Measurements from ENCODE around the gene CRB1. TPM values are rescaled to one million over a fixed set of nuclear protein-coding genes. Genes with fewer than 3 reads are reported as not detected.
A peak's percentile ranks its signal among the peaks of the same experiment; 100 is the strongest.

Gene CRB1
- total RNA-seq, 1 experiment from 2014 or later = not detected

- no peaks in the 10 kb centered on the region for H3K36me3 ChIP-seq (ENCODE audit: low read depth)
- no peaks in the 10 kb centered on the region for H3K4me1 ChIP-seq (replicated peaks; ENCODE audit: insufficient read depth)
- no peak overlapping the region for H3K4me3 ChIP-seq
- H4K20me1 ChIP-seq (ENCODE audit: insufficient read depth) = no peaks in the 10 kb centered on the region
- H3K9me2 ChIP-seq (ENCODE audit: insufficient read depth) = no peaks in the 10 kb centered on the region
- no TSS peak for BruUV-seq (replicated peaks)
- POLR2A ChIA-PET (ENCODE audit: unreplicated experiment) = no interaction called here
- intact Hi-C loops (cut with micrococcal nuclease; ENCODE audit: unreplicated experiment) = loop anchor here (10.0 kb wide), 1 partner anchor 627 kb away; no protein-coding TSS in a partner anchor
- H3K9me3 ChIP-seq (ENCODE audit: insufficient read depth, low read depth) = no peaks in the 10 kb centered on the region
- DNase-seq = no peak
- H3F3A ChIP-seq (ENCODE audit: insufficient read depth, low read depth) = no peaks in the 10 kb centered on the region
- H2AFZ ChIP-seq = no peak overlapping the region
- H3K4me2 ChIP-seq = no peak overlapping the region
- H3K27me3 ChIP-seq (ENCODE audit: insufficient read depth, low read depth) = no peaks in the 10 kb centered on the region
- CTCF ChIA-PET = no interaction called here
- no peak overlapping the region for H3K27ac ChIP-seq
- no peaks in the 10 kb centered on the region for H3K79me2 ChIP-seq (ENCODE audit: low read depth)
- TF ChIP-seq EZH2 (IDR thresholded peaks at IDR 0.05; ENCODE audit: low read depth) (no peak), CTCF (conservative IDR thresholded peaks at IDR 0.05) (no peak)
Measured at GRCh38 chr1:197351821-197352440, 83.9 kb downstream of the CRB1 start.

- no peaks in the 10 kb centered on the region for H3K36me3 ChIP-seq (ENCODE audit: low read depth)
- no peaks in the 10 kb centered on the region for H3K27me3 ChIP-seq (ENCODE audit: insufficient read depth, low read depth)
- intact Hi-C loops (cut with micrococcal nuclease; ENCODE audit: unreplicated experiment) = loop anchor here (5.0 to 10.0 kb wide), 2 partner anchors 613 to 631 kb away; no protein-coding TSS in a partner anchor
- ChIA-PET CTCF (interaction anchor here (0.6 kb wide), 1 partner anchor 152 kb away, joined by 3 read pairs; no protein-coding TSS in a partner anchor), POLR2A (ENCODE audit: unreplicated experiment) (no interaction called here)
- no peak for DNase-seq
- H3K4me1 ChIP-seq (replicated peaks; ENCODE audit: insufficient read depth) = no peaks in the 10 kb centered on the region
- TF ChIP-seq EZH2 (IDR thresholded peaks at IDR 0.05; ENCODE audit: low read depth) (no peak), CTCF (conservative IDR thresholded peaks at IDR 0.05) (no peak)
- no peak overlapping the region for H2AFZ ChIP-seq
- no peak overlapping the region for H3K4me2 ChIP-seq
- no peaks in the 10 kb centered on the region for H3K79me2 ChIP-seq (ENCODE audit: low read depth)
- H3K27ac ChIP-seq = no peak overlapping the region
- no peaks in the 10 kb centered on the region for H4K20me1 ChIP-seq (ENCODE audit: insufficient read depth)
- BruUV-seq (replicated peaks) = no TSS peak
- no peaks in the 10 kb centered on the region for H3K9me3 ChIP-seq (ENCODE audit: insufficient read depth, low read depth)
- H3K9me2 ChIP-seq (ENCODE audit: insufficient read depth) = no peaks in the 10 kb centered on the region
- no peak overlapping the region for H3K4me3 ChIP-seq
- H3F3A ChIP-seq (ENCODE audit: insufficient read depth, low read depth) = no peaks in the 10 kb centered on the region
Measured at GRCh38 chr1:197355248-197355995, 87.4 kb downstream of the CRB1 start.

GRCh38 chr1:197356723-197357533 lies 88.9 kb downstream of the CRB1 start:
- peak; percentile 21 to 41 for DNase-seq
- no peaks in the 10 kb centered on the region for H3K27me3 ChIP-seq (ENCODE audit: insufficient read depth, low read depth)
- CTCF ChIA-PET = interaction anchor here (0.6 to 1.4 kb wide), 4 partner anchors 9 to 178 kb away, joined by 3 to 12 read pairs (median 4); no protein-coding TSS in a partner anchor
- no peak overlapping the region; the same call in 1 of the 2 replicates for H2AFZ ChIP-seq
- no peak overlapping the region for H3K4me2 ChIP-seq
- intact Hi-C loops (cut with micrococcal nuclease; ENCODE audit: unreplicated experiment) = loop anchor here (1.0 to 10.0 kb wide), 3 partner anchors 177 to 632 kb away; no protein-coding TSS in a partner anchor
- no peaks in the 10 kb centered on the region for H3K4me1 ChIP-seq (replicated peaks; ENCODE audit: insufficient read depth)
- POLR2A ChIA-PET (ENCODE audit: unreplicated experiment) = no interaction called here
- H3K4me3 ChIP-seq = no peak overlapping the region
- H3K9me3 ChIP-seq (ENCODE audit: insufficient read depth, low read depth) = no peaks in the 10 kb centered on the region
- H3K36me3 ChIP-seq (ENCODE audit: low read depth) = no peaks in the 10 kb centered on the region
- TF ChIP-seq CTCF (conservative IDR thresholded peaks at IDR 0.05) (peak; percentile 80), EZH2 (IDR thresholded peaks at IDR 0.05; ENCODE audit: low read depth) (no peak)
- H4K20me1 ChIP-seq (ENCODE audit: insufficient read depth) = no peaks in the 10 kb centered on the region
- BruUV-seq (replicated peaks) = no TSS peak
- no peaks in the 10 kb centered on the region for H3K9me2 ChIP-seq (ENCODE audit: insufficient read depth)
- no peak overlapping the region for H3K27ac ChIP-seq
- H3F3A ChIP-seq (ENCODE audit: insufficient read depth, low read depth) = no peaks in the 10 kb centered on the region
- no peaks in the 10 kb centered on the region for H3K79me2 ChIP-seq (ENCODE audit: low read depth)

Data from PC-9 (cell line).